ENCODE data around the gene UCN2. TPM values are rescaled to one million over a fixed set of nuclear protein-coding genes. Genes with fewer than 3 reads are reported as not detected.

The UCN2 gene
- total and polyA plus RNA-seq, 9 of the 15 experiments (the other 6 are each of a cell fraction or from before 2014, with no cell fraction given) = 0.08 to 0.11 TPM; not detected in 7

DNA sequence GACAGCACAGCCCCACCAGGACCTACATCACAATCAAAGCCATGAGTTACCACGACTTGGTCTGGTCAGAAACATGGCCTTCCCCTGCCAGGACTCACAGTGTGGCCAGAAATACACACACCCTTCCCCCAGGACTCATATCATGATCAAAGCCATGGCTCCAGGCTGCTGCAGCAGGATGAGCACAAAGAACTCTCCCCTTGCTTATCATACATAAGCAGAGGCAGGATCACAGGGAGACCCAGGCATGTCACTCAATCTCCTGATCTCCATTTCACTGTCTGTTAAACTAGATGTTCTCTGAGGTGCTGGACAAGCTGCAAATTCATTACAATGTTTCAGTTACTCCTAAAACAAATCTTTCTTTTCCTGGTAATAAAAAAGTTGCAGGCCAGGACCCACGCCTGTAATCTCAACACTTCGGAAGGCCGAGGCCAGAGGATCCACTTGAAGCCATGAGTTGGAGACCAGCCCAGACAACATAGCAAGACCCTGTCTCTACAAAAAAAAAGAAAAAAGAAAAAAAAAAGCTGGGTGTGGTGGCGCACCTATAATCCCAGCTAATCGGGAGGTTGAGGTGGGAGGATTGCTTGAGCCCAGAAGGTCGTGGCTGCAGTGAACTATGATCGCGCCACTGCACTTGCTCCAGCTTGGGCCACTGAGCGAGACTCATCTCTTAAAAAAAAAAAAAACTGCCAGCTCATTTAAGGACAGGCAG, 8.2 kb downstream of the UCN2 start (continued):
- TF ChIP-seq U2AF2 (optimal IDR thresholded peaks at IDR 0.05; ENCODE audit: low read depth, low read length) (no peak), TAL1 (IDR thresholded peaks at IDR 0.05) (peak; percentile 85), RBM25 (IDR thresholded peaks at IDR 0.05; ENCODE audit: low read depth, low read length, severe bottlenecking) (no peak), NCOA1 (IDR thresholded peaks at IDR 0.05; ENCODE audit: low read depth) (no peak), ZNF668 (CRISPR knock-in tag; IDR thresholded peaks at IDR 0.05) (no peak), FOXM1 (IDR thresholded peaks at IDR 0.05; ENCODE audit: low read depth) (peak; percentile 34; the same call in 1 of the 2 replicates), FOXM1 (CRISPR knock-in tag; IDR thresholded peaks at IDR 0.05; ENCODE audit: low read depth) (no peak), POLR2B (IDR thresholded peaks at IDR 0.05; ENCODE audit: low read depth, partially characterized antibody) (no peak), BRF1 (IDR thresholded peaks at IDR 0.05; ENCODE audit: borderline replicate concordance, extremely low read depth, insufficient read length) (no peak)
- TF ChIP-seq, protein P1, sequence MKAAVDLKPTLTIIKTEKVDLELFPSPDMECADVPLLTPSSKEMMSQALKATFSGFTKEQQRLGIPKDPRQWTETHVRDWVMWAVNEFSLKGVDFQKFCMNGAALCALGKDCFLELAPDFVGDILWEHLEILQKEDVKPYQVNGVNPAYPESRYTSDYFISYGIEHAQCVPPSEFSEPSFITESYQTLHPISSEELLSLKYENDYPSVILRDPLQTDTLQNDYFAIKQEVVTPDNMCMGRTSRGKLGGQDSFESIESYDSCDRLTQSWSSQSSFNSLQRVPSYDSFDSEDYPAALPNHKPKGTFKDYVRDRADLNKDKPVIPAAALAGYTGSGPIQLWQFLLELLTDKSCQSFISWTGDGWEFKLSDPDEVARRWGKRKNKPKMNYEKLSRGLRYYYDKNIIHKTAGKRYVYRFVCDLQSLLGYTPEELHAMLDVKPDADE (conservative IDR thresholded peaks at IDR 0.05; ENCODE audit: control insufficient read depth, low read depth, low read length) = no peak
- TF ChIP-seq, protein P2, sequence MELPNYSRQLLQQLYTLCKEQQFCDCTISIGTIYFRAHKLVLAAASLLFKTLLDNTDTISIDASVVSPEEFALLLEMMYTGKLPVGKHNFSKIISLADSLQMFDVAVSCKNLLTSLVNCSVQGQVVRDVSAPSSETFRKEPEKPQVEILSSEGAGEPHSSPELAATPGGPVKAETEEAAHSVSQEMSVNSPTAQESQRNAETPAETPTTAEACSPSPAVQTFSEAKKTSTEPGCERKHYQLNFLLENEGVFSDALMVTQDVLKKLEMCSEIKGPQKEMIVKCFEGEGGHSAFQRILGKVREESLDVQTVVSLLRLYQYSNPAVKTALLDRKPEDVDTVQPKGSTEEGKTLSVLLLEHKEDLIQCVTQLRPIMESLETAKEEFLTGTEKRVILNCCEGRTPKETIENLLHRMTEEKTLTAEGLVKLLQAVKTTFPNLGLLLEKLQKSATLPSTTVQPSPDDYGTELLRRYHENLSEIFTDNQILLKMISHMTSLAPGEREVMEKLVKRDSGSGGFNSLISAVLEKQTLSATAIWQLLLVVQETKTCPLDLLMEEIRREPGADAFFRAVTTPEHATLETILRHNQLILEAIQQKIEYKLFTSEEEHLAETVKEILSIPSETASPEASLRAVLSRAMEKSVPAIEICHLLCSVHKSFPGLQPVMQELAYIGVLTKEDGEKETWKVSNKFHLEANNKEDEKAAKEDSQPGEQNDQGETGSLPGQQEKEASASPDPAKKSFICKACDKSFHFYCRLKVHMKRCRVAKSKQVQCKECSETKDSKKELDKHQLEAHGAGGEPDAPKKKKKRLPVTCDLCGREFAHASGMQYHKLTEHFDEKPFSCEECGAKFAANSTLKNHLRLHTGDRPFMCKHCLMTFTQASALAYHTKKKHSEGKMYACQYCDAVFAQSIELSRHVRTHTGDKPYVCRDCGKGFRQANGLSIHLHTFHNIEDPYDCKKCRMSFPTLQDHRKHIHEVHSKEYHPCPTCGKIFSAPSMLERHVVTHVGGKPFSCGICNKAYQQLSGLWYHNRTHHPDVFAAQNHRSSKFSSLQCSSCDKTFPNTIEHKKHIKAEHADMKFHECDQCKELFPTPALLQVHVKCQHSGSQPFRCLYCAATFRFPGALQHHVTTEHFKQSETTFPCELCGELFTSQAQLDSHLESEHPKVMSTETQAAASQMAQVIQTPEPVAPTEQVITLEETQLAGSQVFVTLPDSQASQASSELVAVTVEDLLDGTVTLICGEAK (IDR thresholded peaks at IDR 0.05) = no peak; the same call in 1 of the 2 replicates
- TF ChIP-seq, protein P2 (CRISPR knock-in tag; IDR thresholded peaks at IDR 0.05) = no peak
- TF ChIP-seq, protein P3, sequence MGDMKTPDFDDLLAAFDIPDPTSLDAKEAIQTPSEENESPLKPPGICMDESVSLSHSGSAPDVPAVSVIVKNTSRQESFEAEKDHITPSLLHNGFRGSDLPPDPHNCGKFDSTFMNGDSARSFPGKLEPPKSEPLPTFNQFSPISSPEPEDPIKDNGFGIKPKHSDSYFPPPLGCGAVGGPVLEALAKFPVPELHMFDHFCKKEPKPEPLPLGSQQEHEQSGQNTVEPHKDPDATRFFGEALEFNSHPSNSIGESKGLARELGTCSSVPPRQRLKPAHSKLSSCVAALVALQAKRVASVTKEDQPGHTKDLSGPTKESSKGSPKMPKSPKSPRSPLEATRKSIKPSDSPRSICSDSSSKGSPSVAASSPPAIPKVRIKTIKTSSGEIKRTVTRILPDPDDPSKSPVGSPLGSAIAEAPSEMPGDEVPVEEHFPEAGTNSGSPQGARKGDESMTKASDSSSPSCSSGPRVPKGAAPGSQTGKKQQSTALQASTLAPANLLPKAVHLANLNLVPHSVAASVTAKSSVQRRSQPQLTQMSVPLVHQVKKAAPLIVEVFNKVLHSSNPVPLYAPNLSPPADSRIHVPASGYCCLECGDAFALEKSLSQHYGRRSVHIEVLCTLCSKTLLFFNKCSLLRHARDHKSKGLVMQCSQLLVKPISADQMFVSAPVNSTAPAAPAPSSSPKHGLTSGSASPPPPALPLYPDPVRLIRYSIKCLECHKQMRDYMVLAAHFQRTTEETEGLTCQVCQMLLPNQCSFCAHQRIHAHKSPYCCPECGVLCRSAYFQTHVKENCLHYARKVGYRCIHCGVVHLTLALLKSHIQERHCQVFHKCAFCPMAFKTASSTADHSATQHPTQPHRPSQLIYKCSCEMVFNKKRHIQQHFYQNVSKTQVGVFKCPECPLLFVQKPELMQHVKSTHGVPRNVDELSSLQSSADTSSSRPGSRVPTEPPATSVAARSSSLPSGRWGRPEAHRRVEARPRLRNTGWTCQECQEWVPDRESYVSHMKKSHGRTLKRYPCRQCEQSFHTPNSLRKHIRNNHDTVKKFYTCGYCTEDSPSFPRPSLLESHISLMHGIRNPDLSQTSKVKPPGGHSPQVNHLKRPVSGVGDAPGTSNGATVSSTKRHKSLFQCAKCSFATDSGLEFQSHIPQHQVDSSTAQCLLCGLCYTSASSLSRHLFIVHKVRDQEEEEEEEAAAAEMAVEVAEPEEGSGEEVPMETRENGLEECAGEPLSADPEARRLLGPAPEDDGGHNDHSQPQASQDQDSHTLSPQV (IDR thresholded peaks at IDR 0.05) = peak; percentile 47; the same call in 1 of the 2 replicates

Measured in K562 (cell line).